Nephron progenitor cell (in vitro differentiated cells): ENCODE results near the gene PCBP4.

Experiments used
- DNase-seq: peaks from one replicate; pipeline ENCODE4 v3.0.0; 2021
- H3K27ac Mint-ChIP-seq: 2 replicates; pipeline ENCODE4 v1.8.0; 2021; ENCODE audit warnings: mild to moderate bottlenecking, moderate library complexity, mixed read lengths
- H3K27me3 Mint-ChIP-seq: 2 replicates; pipeline ENCODE4 v1.8.0; 2021; ENCODE audit warnings: mild to moderate bottlenecking, low read depth, mixed read lengths; ENCODE audit not compliant: poor library complexity
- H3K36me3 Mint-ChIP-seq: 2 replicates; pipeline ENCODE4 v1.8.0; 2021; ENCODE audit warnings: low read depth, mixed read lengths
- H3K4me1 Mint-ChIP-seq: 2 replicates; pipeline ENCODE4 v1.8.0; 2021; ENCODE audit warnings: mixed read lengths
- H3K4me3 Mint-ChIP-seq: 2 replicates; pipeline ENCODE4 v1.8.0; 2021; ENCODE audit warnings: mild to moderate bottlenecking, moderate library complexity, mixed read lengths
- H3K9me3 Mint-ChIP-seq: 2 replicates; pipeline ENCODE4 v1.8.0; 2021; ENCODE audit warnings: mild to moderate bottlenecking, moderate library complexity, mixed read lengths
- CTCF ChIP-seq: fragments of 200-600 bp; sonication (generic); IDR thresholded peaks from 2 replicates; pipeline ENCODE4 v1.5.0; 2021; ENCODE audit warnings: antibody characterized with exemption

PCBP4 gene

DNA sequence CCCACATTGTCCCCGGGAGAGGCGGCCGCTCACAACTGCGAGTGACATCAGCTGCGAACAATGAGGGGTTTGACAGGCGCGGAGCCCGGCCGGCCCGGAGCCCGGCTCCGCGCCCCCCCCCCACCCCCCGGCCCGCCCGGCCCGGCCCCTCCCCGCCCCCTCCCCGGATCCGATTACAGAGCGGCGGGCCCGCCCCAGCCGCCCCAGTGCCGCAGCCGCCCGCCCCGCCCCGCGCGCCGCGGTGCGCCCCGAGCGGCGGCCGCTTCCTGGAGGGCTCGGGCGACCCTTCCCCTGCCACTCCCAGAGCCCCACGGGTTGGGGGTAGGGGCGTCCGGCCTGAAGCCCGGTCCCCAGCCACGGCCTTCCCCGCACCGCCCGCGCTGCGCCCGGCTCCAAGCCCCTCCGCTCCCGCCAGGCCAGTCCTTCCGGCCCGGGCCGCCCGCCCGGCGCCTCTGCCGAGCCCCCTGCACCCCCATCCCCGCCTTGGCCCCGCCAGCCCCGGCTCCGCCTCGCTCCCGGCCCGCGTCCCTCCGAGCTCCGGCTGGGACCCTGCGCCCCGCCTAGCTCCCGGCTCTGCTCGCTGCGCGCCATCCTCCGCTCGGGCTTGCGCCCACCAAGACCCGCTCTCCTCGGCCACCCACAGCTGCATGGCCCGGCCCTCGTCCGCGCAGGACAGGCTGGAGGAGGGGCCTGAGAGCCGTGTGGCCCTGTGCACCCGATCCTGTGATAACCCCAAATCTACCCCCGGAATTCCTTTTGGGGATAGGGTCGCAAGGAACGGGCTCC, at the start of gene PCBP4:
Gene PCBP4 (minus strand): TSS at position 71 of the 786 bp plus-strand sequence. CDS start 6,214 bp downstream, outside the sequence.
- no peaks in the 10 kb centered on the region for H3K9me3 Mint-ChIP-seq
- H3K27ac Mint-ChIP-seq: peak within 1 kb of the TSS; percentile 97
- no peak for TF ChIP-seq CTCF
- no peaks in the 10 kb centered on the region for H3K27me3 Mint-ChIP-seq
- DNase-seq: peak; percentile 76
- peak within 1 kb of the TSS; percentile 93 for H3K4me3 Mint-ChIP-seq
- H3K4me1 Mint-ChIP-seq: peaks cover 76% of the 10 kb centered on the region
- H3K36me3 Mint-ChIP-seq: no peaks in the 10 kb centered on the region

DNA sequence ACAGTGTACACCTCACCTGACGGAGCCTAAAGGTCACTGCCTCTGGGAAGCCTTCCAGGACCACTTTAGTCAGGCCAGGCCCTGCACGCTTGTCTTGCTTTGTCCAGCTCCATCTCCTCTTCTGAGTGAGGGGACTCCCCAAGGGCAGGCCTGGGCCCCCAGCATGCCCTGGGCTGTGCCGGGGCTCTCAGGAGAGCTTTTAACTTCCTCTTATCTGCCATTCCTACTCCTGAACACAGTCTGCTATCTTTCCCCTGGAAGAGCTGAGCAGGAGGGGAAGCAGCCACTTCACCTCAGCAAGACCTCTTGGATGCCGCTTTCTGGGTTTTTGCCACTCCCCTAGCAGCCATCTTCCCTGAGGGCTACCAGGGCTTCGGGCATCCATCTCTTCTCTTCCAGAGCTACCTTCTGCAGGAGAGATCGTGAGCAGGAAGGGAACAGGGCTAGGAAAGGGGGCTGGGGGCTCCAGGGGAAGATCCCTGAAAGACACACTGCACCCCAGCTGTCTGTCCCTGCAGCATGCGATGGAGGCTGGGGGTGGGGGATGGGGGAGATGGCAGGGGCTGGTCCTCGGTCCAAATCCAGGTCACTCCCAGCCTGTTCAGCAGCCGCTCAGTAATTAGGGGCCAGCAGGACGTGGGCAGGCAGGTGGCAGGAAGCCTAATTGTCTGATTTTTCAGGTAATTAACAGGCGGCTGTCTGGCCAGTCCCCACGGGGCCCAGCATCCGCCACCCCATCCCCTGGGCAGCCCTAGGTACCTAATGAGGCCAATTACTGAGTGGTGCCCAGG, 48.4 kb upstream of the PCBP4 start:
- Mint-ChIP-seq H3K36me3 (no peaks in the 10 kb centered on the region), H3K4me3 (no peak overlapping the region), H3K4me1 (peaks cover 58% of the 10 kb centered on the region), H3K9me3 (no peaks in the 10 kb centered on the region), H3K27ac (no peak overlapping the region), H3K27me3 (peaks cover 7% of the 10 kb centered on the region)
- no peak for TF ChIP-seq CTCF
- DNase-seq: no peak

- Mint-ChIP-seq H3K27me3 (peaks cover 11% of the 10 kb centered on the region), H3K9me3 (no peaks in the 10 kb centered on the region), H3K4me1 (peaks cover 53% of the 10 kb centered on the region), H3K36me3 (no peaks in the 10 kb centered on the region), H3K27ac (no peak overlapping the region), H3K4me3 (no peak overlapping the region)
- TF ChIP-seq CTCF: peak; percentile 50
- peak; percentile 37 for DNase-seq
Observed at GRCh38 chr3:52014613-52015012, 47.4 kb upstream of the PCBP4 start.

DNA sequence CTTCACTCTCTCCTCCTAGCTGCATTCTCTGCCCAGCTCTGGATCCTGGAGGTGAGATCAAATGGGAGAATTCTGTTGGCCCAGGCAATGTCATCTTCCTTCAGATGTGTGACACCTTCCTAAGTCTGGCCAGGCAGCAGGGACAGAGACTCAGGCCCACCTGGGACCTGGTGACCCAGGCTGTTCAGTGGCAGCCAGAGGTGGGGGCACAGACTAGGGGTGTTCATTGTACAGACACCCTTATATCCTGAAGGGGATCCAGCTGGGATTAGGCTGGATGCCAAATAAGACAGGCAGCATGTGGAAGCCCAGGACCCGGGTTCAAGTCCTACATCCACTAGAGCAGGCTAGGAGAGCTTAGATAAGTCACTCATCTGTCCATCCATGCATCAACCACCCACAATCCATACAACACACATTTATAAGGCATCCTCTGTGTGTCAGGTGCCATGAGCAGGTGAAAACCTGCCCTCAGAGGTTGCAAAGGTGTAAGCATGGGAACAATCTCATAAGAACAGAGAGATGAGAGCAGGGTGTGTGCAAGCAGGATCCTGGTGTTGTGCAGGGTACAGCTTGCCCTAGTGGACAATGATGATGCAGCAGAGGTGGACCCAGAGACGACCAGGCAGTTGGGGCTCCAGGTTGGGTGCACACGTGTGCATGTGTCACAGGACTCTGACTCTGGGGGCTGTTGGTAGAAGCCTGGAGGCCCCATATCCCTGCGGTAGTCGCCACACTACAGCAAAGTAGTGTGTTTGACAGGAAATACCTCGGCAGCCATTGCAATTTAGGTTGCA, 46.7 kb upstream of the PCBP4 start:
- no peaks in the 10 kb centered on the region for H3K9me3 Mint-ChIP-seq
- peaks cover 47% of the 10 kb centered on the region for H3K4me1 Mint-ChIP-seq
- H3K27me3 Mint-ChIP-seq: peaks cover 11% of the 10 kb centered on the region
- DNase-seq: no peak
- H3K4me3 Mint-ChIP-seq: no peak overlapping the region
- TF ChIP-seq CTCF: no peak
- no peak overlapping the region for H3K27ac Mint-ChIP-seq
- H3K36me3 Mint-ChIP-seq: no peaks in the 10 kb centered on the region

DNA sequence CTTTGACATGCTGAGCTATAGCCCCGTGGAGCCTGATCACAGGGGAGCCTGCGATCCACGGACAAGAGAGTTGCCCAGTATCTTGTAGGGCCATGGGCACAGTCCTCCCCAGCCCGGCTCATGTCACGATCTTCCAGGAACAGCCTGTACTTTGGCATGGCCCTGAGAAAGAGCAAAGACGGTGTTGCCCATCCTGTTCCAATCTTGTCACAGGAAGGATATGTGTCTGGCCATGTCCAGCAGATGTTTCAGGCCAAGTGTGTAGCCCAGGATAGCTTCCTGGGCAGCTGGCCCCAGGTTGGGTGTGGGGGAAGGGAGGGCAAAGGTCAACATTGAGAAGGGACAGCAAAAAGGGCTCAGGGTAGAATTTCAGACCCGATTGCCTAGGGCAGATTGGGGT, 45.4 kb upstream of the PCBP4 start:
- no peaks in the 10 kb centered on the region for H3K9me3 Mint-ChIP-seq
- no peak overlapping the region for H3K4me3 Mint-ChIP-seq
- peak overlapping the region; percentile 86 for H3K27ac Mint-ChIP-seq
- no peaks in the 10 kb centered on the region for H3K36me3 Mint-ChIP-seq
- peaks cover 41% of the 10 kb centered on the region for H3K4me1 Mint-ChIP-seq
- no peak for DNase-seq
- TF ChIP-seq CTCF: no peak
- H3K27me3 Mint-ChIP-seq: peaks cover 11% of the 10 kb centered on the region
